Fibroblast of upper back skin (primary cell): Measurements from ENCODE around the gene SPACA9.

Experiments
- DNase-seq: peaks from one replicate; pipeline ENCODE4 v3.0.0-alpha.2; 2013

Gene SPACA9

DNA sequence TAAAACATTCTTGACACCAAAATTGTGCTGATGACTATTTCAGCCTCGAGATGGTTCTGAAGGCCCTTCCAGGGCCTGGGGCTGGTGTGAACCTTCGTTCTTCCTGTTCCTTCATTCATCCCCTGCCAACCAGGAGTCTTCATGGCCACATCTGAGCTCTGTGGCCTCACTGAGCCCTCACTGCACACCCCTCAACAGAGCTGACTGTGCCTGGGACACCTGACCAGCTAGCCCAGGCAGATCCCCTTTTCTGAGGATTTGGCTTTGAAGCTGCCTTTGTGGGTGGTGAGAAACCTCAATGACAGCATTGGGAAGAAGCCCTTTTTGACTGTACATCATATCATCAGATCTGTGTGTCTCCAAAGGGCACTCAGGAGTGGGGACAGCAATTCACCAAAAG is 14.4 kb upstream of the SPACA9 start:
- DNase-seq: no peak

DNA sequence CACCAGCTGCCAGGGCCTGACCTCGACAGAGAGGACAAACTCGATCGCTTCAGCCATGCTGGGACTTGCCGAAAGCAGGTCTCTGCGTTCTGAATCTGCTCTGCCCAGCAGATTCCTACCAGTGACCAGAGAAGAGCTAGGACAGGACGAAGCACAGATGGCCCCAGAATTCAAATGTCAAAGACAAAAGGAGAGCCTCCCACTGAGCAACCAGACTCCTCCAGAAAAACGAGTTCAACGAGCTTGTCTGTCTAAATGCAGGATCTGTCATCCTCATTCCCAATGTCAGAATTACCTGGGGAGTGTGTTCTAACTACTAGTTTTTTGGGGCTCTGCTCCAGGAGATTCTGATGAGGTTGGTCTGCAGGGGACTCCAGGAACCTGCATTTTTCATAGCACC is 14.0 kb upstream of the SPACA9 start:
- no peak for DNase-seq

DNA sequence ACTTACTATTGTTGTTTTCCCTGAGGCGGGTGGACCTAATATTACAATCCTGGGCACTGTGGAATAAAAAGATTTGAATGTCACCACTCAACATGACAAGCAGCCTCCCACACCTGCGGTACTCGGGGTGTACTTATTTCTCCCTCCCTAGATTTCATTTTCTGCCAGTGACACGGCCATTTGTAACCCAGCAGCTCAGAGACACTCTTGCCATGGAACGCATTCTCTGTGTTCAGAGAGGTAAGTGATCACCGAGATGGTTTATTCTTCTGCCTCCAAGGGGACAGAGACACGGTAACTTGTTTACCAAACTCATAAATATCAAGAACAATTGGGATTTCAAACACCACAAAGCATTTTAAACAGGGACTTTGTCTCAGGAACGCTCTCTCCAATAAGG is 11.8 kb upstream of the SPACA9 start:
- no peak for DNase-seq

DNA sequence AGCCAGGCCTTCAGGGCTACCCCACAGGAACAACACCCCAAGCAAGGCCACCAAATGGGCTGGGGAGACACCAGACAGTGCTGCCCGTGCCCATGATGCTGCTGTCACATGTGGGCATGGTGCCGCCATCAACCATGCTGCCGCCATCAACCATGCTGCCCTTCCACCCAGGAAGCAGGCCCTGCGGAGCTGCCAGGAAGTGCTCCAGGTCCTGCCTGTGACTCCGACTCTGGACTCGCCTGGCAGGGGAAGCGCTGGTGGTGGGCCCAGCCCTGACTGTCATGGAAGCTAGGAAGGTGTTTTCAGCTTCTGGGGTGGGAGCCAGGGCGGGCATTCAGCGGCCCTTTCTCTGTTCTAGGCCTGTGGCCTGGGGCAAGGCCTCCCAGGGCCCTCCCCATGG is 9.4 kb upstream of the SPACA9 start:
- no peak for DNase-seq

DNA sequence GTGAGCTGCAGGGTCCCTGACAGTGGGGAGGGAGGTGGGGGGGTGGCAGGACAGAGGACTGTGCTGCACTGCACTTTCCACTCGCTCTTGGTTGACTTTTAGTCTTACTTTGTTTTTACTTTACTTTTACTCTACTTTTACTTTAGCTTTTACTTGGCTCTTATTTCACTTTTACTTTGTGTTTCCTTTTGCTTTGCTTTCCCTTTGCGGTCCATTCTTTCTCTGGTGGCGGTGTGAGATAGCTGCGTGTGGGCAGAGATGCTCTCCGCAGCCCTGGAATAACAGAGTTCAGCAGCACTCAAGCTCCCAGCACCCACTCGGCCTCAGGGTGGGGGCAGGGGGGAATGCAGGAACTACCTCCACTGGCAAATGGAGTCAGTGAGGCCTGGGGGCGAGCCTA is 5.3 kb upstream of the SPACA9 start:
- no peak for DNase-seq

DNA sequence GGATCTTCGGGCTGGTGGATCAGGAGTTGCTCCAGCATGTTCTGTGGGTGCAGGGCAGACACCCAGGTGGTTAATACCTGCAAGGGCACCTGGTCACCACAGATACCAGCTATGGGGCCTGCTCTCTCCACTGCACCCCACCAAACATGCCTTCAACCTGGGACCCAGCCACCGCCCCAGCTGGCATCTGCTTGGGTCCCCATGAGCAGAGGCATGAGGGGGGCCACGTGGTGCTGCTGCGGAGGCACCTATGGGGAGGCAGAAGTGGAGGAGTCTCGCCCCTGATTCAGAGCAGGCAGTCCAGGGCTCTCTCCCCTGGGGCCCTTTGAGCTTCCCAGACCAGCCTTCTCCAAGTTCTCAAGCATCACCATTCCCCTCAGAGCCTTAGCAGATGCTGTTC is 3.5 kb upstream of the SPACA9 start:
- DNase-seq: no peak

DNA sequence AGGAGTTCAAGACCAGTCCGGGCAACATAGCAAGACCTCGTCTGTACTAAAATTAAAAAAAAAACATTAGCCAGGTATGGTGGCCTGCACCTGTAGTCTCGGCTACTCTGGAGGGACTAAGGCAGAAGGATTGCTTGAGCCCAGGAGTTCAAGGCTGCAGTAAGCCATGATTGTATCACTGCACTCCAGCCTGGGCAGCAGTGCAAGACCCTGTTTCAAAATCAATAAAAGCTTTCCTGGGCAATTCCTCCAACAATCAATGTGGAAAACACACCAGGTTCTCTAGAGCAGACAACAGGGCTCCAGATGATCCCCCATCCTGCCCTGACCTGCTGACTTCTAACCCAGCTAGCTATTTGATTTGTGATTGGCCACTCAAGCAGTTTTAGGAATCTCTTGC is 1.8 kb upstream of the SPACA9 start:
- no peak for DNase-seq

DNA sequence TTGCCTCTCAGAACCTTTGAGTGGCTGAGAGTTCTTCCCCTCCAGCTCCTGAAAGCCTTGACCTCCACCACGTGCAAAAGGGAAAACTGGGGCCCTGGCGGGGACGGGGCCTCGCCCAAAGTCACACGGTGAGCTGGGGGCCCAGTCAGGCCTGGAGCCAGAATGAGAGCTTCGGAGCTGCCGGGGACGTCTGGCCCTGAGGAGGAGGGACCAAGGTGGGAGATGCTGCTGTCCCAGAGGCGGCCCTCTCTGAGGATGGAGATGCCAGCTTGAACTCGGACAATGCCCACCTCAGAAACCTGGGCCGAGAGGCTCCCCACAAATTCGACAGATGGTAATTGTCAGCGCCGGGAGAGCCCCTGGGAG is 1.3 kb upstream of the SPACA9 start:
- DNase-seq: no peak

DNA sequence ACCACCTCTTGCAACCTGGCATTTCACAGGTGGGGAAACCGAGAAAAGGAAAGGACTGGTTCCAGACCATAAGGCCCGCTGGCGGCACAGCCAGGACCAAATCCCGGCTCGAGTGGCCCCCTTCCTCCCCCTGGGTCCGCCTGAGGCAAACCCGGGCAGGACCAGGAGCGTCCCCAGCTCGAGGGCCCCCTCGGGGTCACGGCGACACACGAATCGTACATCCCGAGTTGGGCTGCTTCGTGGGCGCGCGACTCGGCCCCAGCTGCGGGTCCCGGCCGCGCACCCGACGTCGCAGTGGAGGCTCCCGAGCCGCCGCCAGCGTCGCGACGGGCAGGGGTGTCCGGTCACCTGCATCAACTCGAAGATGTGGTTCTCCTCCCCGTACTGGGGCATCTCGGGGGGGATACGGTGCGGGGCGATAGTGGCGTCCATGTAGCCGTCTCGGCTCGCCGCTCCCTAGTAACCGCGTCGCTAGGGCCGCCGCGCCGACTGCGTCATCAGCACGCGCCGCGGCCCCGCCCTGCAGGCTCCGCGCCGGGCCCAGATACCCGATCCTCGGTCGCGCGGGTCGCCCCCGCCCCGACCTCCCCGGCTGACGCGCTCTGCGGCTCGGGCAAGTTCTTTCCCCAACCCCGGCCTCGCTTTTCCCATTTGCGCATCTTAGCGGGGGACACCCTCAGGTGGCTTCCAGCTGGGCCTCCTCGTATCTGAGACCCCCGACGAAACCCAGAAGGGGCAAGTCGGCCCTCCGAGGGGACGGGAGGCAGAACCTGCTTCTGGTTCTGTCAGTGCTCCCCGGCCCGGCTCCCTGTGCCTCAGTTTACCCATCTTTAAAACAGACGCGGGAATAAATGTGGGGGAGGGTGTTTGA is 639 bp upstream of the SPACA9 start, which contains the start of gene AK8:
Gene AK8, minus strand, starts transcription at position 461 of the 871 bp plus-strand sequence. Its CDS starts 29 bp downstream, at position 432.
- DNase-seq: peak; percentile 61

DNA sequence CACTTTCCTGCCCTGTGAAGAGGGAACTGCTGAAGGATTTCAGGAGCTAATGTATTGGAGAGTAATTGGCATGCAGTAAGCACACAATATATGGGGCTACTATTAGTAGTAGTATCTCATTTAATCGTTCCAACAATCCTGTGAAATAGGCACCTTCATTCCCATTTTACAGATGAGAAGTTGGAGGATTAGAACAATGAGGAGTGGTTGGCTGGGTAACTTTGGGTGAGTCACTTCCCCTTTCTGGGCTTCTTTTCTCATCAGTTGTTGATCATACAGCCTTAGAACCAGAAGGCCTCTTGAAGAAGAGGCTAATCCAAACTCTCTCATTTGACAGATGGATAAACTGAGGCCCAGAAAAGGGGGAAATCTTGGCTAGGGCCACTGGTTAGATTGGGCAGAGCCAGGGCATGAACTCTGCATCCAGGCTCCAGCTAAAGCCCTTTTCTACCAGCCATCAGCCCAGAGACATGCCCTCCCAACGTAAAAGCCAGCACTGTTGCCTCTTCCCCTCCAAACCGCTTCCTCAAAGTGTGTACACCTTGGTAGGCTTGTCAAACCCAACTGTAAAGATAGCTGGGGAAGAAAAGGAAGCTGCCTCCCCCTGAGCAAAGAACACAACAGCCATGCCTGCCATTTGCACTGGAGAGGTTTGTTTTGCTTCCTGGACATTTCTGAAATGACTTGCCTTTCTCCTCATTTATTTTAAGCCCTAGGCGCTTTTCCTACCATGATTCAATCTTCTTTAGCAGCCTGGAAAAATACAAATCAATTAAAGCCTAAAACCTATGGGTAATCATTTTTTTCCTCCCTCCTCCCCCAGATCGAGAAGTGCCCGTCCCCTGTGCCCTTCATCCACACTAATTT is 992 bp downstream of the SPACA9 start:
- DNase-seq: no peak

DNA sequence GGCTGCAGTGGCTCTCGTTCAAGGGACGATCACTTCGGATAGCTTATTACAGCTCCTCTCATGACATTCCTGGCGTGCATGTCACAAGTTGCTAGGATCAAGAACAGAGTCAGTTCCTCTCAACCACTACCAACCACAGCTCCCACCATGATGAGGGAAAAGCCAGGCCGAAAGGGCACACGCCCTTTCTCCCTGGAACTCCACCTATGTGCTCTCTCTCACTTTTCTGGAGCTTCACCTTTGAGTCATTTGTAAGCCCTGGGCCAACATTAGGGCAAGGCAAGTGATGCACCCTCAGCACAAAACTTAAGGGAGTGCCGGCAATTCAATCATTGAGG is 1.6 kb downstream of the SPACA9 start:
- DNase-seq: no peak

DNA sequence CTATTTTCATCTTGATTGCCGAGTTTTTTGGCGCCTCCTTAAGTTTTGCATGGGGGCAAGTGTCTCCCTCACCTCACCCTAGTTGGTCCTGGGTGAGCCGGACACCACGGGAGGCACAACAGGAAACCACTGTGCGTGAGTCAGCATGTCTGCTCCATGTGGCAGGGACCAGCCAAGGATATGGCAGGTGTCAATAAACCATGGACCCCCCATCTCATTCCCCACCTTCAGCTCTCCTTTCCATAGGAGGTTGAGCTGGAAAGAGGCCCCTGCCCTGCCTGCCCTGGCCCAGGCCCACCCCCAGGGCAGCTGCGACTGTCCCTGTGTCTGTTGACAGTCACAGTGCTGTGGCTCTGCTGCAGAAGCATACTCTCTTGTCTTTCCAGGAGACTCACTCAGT is 3.1 kb downstream of the SPACA9 start:
- no peak for DNase-seq

DNA sequence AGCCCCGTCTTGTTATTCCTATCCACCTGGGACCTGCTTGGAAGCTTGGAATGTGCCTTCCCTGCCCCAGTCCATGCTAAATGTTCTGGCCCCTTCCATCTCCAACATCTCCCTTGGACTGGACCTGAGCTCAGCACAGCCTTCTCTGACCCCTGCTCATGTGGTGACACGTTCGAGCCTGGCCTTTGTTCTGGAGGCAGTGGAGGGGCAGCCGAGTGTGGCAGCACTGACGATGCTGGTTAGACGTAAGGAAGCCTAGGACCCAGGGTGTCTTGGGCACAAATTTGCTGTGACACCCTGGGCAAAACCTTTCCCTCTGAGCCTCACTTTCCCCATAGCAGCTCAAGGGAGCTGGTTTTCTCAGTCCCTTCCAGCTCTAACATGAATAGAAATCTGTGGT is 3.9 kb downstream of the SPACA9 start:
- no peak for DNase-seq

DNA sequence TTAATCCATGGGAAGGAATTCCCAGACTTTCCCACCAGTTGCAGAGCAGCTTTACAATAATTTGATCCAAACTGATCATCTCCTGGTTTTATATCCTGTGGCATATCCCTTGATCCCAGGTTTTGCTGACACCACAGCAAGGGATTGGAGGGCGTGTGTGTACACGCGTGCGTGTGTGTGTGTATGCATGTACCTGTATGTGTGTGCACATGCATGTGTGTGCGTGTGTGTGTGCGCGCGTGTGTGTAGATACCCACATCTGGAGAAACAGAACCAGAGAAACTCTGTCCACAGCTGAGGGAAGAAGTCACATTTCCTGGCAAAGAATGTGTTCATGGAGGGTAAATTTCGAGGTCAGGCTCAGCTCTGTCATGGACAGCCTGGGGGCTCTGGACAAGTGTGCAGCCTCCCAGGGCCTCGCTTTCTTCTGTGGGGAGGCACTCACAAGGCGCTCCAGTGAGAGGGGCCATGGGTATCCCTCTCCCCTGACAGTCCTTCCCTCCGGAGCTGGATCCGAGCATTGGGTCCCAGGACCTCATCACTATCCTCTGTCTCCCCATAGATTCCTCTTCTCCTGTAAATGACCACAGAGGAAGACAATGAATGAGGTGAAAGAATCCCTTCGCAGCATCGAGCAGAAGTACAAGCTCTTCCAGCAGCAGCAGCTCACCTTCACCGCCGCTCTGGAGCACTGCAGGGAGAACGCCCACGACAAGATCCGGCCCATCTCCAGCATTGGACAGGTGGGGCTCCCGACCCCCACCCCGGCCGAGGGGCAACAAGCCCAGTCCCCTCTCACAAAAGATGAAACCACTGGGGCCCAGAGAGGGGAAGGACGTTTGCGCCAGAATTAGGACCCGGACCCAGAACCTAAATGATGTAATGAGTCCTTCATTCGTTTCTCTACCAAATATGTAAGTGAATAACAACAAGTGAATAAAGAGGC is 4.9 kb downstream of the SPACA9 start:
- DNase-seq: no peak

DNA sequence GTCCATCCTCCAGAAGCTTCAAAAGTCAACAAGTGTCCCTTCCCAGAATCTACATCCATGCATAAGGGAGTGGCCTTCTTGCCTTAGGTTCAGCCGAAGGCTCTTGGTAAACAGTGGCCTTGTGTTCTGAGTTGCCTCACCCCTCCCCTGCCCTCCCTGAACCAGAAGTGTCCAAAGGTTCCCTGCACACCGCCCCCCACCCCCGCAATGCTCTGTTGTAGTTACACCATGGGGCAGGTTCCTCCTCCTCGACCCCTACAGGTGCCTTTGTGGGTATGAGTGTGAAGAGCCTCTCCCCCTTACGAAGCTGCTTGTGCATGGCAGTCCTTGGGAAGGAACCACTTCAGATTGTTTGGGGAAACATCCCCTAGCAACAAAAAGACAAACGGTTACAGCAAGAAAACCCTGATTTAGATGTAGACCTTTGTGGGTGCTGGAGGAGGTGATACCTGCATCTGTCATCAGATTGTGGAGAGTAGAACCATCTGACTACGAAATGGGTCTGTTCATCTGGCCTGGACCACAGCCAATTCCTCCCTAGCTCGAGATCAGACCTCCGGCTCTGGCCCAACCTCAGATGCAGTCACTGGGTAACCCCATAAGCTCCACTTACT is 7.1 kb downstream of the SPACA9 start:
- DNase-seq: no peak

DNA sequence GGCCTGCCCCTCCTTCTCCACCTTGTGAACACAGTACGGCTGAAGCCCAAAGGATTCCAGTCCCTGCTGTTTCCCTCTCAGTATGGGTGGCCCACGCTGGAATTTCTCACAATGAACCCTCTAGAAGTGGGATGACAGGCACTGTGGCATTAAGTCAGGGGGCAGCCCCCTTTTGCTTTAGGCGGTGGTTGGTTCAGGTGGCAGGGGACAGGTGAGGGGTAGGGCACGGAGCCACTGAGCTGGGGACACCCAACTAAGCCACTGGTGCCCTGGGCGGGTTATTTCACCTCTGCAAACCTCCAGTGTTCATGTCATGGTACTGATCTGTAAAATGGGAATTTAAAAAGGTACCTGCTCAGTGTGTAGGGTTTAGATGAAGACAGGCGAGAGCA is 7.6 kb downstream of the SPACA9 start:
- no peak for DNase-seq

DNA sequence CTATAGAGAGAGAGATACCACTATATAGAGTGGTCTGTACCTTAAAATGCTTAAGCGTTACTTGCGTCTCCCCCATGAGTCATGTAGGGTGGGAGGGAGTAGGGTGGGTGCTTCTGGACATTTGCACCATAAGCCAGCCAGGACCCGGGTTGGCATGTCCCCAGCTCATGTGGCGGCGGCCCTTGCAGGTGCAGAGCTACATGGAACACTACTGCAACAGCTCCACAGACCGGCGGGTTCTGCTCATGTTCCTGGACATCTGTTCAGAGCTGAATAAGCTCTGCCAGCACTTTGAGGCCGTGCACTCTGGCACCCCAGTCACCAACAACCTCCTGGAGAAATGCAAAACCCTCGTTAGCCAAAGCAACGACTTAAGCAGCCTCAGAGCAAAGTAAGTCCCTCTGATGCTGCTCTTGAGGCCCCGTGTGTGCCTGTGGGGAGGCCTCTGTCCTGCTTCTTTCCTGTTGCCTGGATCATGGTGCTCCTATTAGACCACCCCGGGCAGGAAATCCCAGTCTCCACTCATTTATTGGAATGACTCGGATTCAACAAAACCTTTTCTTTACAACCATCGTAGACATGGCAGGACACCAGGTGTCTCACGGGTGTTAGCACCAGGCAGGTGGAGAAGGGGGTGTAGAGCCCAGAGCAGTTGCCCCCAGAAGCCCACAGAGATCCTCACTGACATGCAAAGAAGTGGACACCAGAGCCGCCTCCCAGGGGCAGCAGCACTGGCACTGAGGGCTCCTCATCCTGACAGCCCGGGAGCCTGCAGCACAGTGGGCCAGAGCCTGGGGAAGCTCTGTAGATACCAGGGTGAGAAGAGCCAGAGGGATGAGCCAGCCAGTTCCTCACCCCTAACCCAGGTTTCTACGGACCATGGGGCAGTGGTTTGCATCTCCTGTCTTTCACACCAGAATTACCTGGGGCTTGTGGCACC is 8.8 kb downstream of the SPACA9 start:
- DNase-seq: no peak

DNA sequence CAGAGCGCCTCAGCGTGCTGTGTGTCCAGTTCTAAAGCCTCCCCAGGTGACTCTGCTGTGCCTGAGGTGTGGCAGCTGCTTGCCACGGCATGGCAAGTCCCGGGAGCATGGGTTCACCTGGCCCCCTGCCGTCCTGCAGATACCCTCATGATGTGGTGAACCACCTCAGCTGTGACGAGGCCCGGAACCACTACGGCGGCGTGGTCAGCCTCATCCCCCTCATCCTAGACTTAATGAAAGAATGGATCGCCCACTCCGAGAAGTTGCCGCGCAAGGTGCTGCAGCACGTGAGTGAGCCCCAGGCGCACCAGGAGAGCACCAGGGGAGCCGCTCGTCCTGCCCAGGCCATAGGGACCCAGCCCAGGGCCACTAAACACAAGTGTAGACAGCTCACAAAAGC is 9.5 kb downstream of the SPACA9 start:
- DNase-seq: no peak

DNA sequence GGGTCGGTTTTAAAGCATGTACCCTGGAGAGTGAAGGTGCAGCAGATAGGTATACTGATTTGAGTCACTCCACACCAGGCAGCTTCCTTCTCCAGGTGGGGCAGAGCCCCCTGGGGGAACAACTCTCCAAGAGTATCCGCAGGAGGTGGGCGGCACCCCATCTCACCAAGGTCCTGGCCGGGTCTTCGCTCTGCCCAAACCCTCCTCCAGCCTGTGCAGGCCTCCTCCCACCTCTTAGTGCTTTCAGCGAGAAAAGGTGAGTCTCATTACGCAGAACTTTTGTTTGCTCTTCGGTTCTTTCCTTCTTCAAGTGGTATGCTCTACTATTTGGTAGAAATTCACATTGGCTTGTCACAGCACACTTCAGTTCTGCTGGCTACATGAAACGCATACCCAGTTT is 13.7 kb downstream of the SPACA9 start:
- no peak for DNase-seq

DNA sequence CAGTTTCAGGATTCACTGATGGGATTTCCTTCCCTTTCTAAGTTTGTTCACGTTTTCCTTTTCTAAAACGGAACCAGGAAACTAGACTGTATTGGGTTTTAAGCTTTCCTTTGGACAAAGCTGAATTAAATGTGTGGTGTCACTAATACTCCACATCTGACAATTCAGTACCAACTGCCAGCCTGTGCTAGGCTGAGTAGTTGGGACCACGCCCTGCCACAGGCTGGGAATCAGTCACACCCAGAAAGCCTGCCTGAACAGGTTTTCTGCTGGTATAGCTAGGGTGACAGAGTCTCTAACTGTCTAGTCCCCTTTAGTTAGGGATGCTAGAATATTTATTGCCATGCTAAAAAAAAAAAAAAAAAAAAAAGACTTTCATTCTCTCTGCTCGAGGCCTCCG is 15.6 kb downstream of the SPACA9 start:
- DNase-seq: no peak
